ENCODE measurements around the gene LRRK1.

LRRK1 gene

DNA sequence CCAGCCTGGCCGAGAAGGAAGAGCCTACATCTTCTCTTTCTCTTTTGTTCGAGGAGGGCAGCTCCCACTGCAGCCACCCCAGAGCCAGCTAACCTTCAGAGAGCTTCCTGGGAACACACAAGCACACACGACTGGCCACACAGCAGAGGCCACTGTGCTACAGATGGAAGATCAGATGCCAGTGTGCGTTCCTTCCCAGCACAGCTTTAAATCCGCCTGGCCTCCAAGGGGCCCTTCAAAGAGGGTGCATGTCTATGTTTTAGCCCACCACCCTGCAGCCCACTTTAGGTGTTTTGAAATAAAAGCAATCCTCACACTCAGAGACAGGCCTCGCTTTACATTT, 27.2 kb upstream of the LRRK1 start:
- Histone ChIP-seq H3K4me3 (ENCODE audit: low read length) (no peak overlapping the region), H3F3A (ENCODE audit: control insufficient read depth, insufficient read depth) (no peaks in the 10 kb centered on the region; the same call in 1 of the 2 replicates), H4K20me1 (ENCODE audit: control insufficient read depth, insufficient read depth, low read depth, low read length) (no peaks in the 10 kb centered on the region), H3K36me3 (ENCODE audit: control insufficient read depth, low read length) (no peaks in the 10 kb centered on the region), H3K27me3 (ENCODE audit: control insufficient read depth, low read length) (peaks cover 37% of the 10 kb centered on the region), H3K4me2 (ENCODE audit: low read length) (no peak overlapping the region), H3K4me1 (ENCODE audit: control insufficient read depth, low read length) (peaks cover 15% of the 10 kb centered on the region), H3K9me3 (ENCODE audit: control insufficient read depth, insufficient read depth, low read length) (no peaks in the 10 kb centered on the region), H3K79me2 (ENCODE audit: control insufficient read depth, low read length) (no peaks in the 10 kb centered on the region), H3K9me2 (replicated peaks; ENCODE audit: control insufficient read depth, low read length) (no peaks in the 10 kb centered on the region), H3K27ac (ENCODE audit: low read depth, low read length) (no peak overlapping the region)
- TF ChIP-seq CTCF (IDR thresholded peaks at IDR 0.05; ENCODE audit: low read depth, low read length, poor library complexity, severe bottlenecking), result no peak
- no peak for TF ChIP-seq EZH2phosphoT487 (IDR thresholded peaks at IDR 0.05; ENCODE audit: borderline replicate concordance, low read length)

GRCh38 chr15:100893261-100893963, 25.7 kb upstream of the LRRK1 start:
- no peaks in the 10 kb centered on the region for H3K36me3 ChIP-seq (ENCODE audit: control insufficient read depth, low read length)

GRCh38 chr15:100893964-100894295, 25.2 kb upstream of the LRRK1 start:
- no peaks in the 10 kb centered on the region for H3K36me3 ChIP-seq (ENCODE audit: control insufficient read depth, low read length)

More at GRCh38 chr15:100893261-100893963, 25.7 kb upstream of the LRRK1 start:
- H3K4me3 ChIP-seq (ENCODE audit: low read length), result no peak overlapping the region
- no peaks in the 10 kb centered on the region; the same call in 1 of the 2 replicates for H3F3A ChIP-seq (ENCODE audit: control insufficient read depth, insufficient read depth)
- H3K79me2 ChIP-seq (ENCODE audit: control insufficient read depth, low read length), result no peaks in the 10 kb centered on the region
- no peaks in the 10 kb centered on the region for H4K20me1 ChIP-seq (ENCODE audit: control insufficient read depth, insufficient read depth, low read depth, low read length)
- TF ChIP-seq EZH2phosphoT487 (IDR thresholded peaks at IDR 0.05; ENCODE audit: borderline replicate concordance, low read length), result no peak
- TF ChIP-seq CTCF (IDR thresholded peaks at IDR 0.05; ENCODE audit: low read depth, low read length, poor library complexity, severe bottlenecking), result no peak
- H3K9me2 ChIP-seq (replicated peaks; ENCODE audit: control insufficient read depth, low read length), result no peaks in the 10 kb centered on the region
- no peak overlapping the region for H3K27ac ChIP-seq (ENCODE audit: low read depth, low read length)
- H3K4me1 ChIP-seq (ENCODE audit: control insufficient read depth, low read length), result peaks cover 15% of the 10 kb centered on the region
- H3K9me3 ChIP-seq (ENCODE audit: control insufficient read depth, insufficient read depth, low read length), result no peaks in the 10 kb centered on the region
- H3K27me3 ChIP-seq (ENCODE audit: control insufficient read depth, low read length), result peaks cover 32% of the 10 kb centered on the region
- H3K4me2 ChIP-seq (ENCODE audit: low read length), result no peak overlapping the region

More at GRCh38 chr15:100893964-100894295, 25.2 kb upstream of the LRRK1 start:
- H3K4me2 ChIP-seq (ENCODE audit: low read length), result no peak overlapping the region
- no peaks in the 10 kb centered on the region for H3K9me3 ChIP-seq (ENCODE audit: control insufficient read depth, insufficient read depth, low read length)
- H3K4me1 ChIP-seq (ENCODE audit: control insufficient read depth, low read length), result peaks cover 15% of the 10 kb centered on the region
- no peaks in the 10 kb centered on the region for H4K20me1 ChIP-seq (ENCODE audit: control insufficient read depth, insufficient read depth, low read depth, low read length)
- H3K4me3 ChIP-seq (ENCODE audit: low read length), result no peak overlapping the region
- H3K79me2 ChIP-seq (ENCODE audit: control insufficient read depth, low read length), result no peaks in the 10 kb centered on the region
- peaks cover 27% of the 10 kb centered on the region for H3K27me3 ChIP-seq (ENCODE audit: control insufficient read depth, low read length)
- no peak overlapping the region for H3K27ac ChIP-seq (ENCODE audit: low read depth, low read length)
- no peak for TF ChIP-seq CTCF (IDR thresholded peaks at IDR 0.05; ENCODE audit: low read depth, low read length, poor library complexity, severe bottlenecking)
- TF ChIP-seq EZH2phosphoT487 (IDR thresholded peaks at IDR 0.05; ENCODE audit: borderline replicate concordance, low read length), result no peak
- H3K9me2 ChIP-seq (replicated peaks; ENCODE audit: control insufficient read depth, low read length), result no peaks in the 10 kb centered on the region
- H3F3A ChIP-seq (ENCODE audit: control insufficient read depth, insufficient read depth), result no peaks in the 10 kb centered on the region; the same call in 1 of the 2 replicates

All from DOHH2 (cell line).